Chondrocyte (in vitro differentiated cells): ENCODE measurements around the gene ERVK3-1. TPM values are rescaled to one million over a fixed set of nuclear protein-coding genes. Genes with fewer than 3 reads are reported as not detected.

Experiments used
- DNase-seq: peaks from one replicate; pipeline ENCODE4 v3.0.0; 2021; ENCODE audit warnings: mixed read lengths, low spot score
- H3K27ac Mint-ChIP-seq: one replicate; pipeline ENCODE4 v1.8.0; 2021; ENCODE audit warnings: mild to moderate bottlenecking, moderate library complexity, mixed read lengths; ENCODE audit not compliant: unreplicated experiment
- H3K27me3 Mint-ChIP-seq: 2 replicates; pipeline ENCODE4 v1.8.0; 2021; ENCODE audit warnings: low read depth, mixed read lengths
- H3K36me3 Mint-ChIP-seq: 2 replicates; pipeline ENCODE4 v1.8.0; 2021; ENCODE audit warnings: low read depth, mixed read lengths
- H3K4me1 Mint-ChIP-seq: 2 replicates; pipeline ENCODE4 v1.8.0; 2021; ENCODE audit warnings: low read depth, mild to moderate bottlenecking, mixed read lengths
- H3K4me3 Mint-ChIP-seq: one replicate; pipeline ENCODE4 v1.8.0; 2021; ENCODE audit warnings: mild to moderate bottlenecking, moderate library complexity, mixed read lengths; ENCODE audit not compliant: unreplicated experiment
- H3K9me3 Mint-ChIP-seq: 2 replicates; pipeline ENCODE4 v1.8.0; 2021; ENCODE audit warnings: low read depth, mixed read lengths
- CTCF ChIP-seq: fragments of 200-600 bp; sonication (generic); IDR thresholded peaks from 2 replicates; pipeline ENCODE4 v1.5.0; 2021; ENCODE audit warnings: antibody characterized with exemption, mild to moderate bottlenecking, moderate library complexity
- total RNA-seq: library from RNA; stranded (reverse); gene quantifications from 3 replicates; pipeline ENCODE4 v1.2.1, GENCODE V29; 2021

The ERVK3-1 gene
- total RNA-seq, 1 donor from 2014 or later: 26.0 TPM

- peaks cover 14% of the 10 kb centered on the region for H3K9me3 Mint-ChIP-seq
- peak overlapping the region; percentile 93 for H3K4me3 Mint-ChIP-seq
- no peak for DNase-seq
- peaks cover 19% of the 10 kb centered on the region for H3K36me3 Mint-ChIP-seq
- no peaks in the 10 kb centered on the region for H3K27me3 Mint-ChIP-seq
- H3K4me1 Mint-ChIP-seq: peaks cover 42% of the 10 kb centered on the region
- no peak for TF ChIP-seq CTCF
- peak overlapping the region; percentile 95 for H3K27ac Mint-ChIP-seq
Measured at GRCh38 chr19:58277748-58278540, 27.2 kb upstream of the ERVK3-1 start.

- H3K9me3 Mint-ChIP-seq: peaks cover 14% of the 10 kb centered on the region
- H3K36me3 Mint-ChIP-seq: peaks cover 19% of the 10 kb centered on the region
- peak; percentile 42 for TF ChIP-seq CTCF
- H3K4me3 Mint-ChIP-seq: peak within 1 kb of the TSS; percentile 93
- peak; percentile 100 for DNase-seq
- no peaks in the 10 kb centered on the region for H3K27me3 Mint-ChIP-seq
- peak within 1 kb of the TSS; percentile 95 for H3K27ac Mint-ChIP-seq
- peaks cover 42% of the 10 kb centered on the region for H3K4me1 Mint-ChIP-seq
Measured at GRCh38 chr19:58278541-58279041, 26.6 kb upstream of the ERVK3-1 start, which contains the start of gene ZNF8. Gene ZNF8, plus strand, starts transcription at chr19:58278955. Its CDS starts 127 bp downstream, at chr19:58279082.

- H3K9me3 Mint-ChIP-seq: peaks cover 11% of the 10 kb centered on the region
- H3K27me3 Mint-ChIP-seq: no peaks in the 10 kb centered on the region
- H3K36me3 Mint-ChIP-seq: peaks cover 16% of the 10 kb centered on the region
- H3K27ac Mint-ChIP-seq: peak overlapping the region; percentile 95
- no peak for DNase-seq
- peaks cover 42% of the 10 kb centered on the region for H3K4me1 Mint-ChIP-seq
- no peak for TF ChIP-seq CTCF
- peak overlapping the region; percentile 93 for H3K4me3 Mint-ChIP-seq
Measured at GRCh38 chr19:58279042-58279924, 25.9 kb upstream of the ERVK3-1 start.

GRCh38 chr19:58279925-58280316, 25.3 kb upstream of the ERVK3-1 start:
- Mint-ChIP-seq H3K4me3 (peak overlapping the region; percentile 93), H3K9me3 (peaks cover 6% of the 10 kb centered on the region), H3K27me3 (no peaks in the 10 kb centered on the region), H3K27ac (peak overlapping the region; percentile 95), H3K4me1 (peaks cover 39% of the 10 kb centered on the region), H3K36me3 (peaks cover 12% of the 10 kb centered on the region)
- DNase-seq: no peak
- TF ChIP-seq CTCF: no peak

DNA sequence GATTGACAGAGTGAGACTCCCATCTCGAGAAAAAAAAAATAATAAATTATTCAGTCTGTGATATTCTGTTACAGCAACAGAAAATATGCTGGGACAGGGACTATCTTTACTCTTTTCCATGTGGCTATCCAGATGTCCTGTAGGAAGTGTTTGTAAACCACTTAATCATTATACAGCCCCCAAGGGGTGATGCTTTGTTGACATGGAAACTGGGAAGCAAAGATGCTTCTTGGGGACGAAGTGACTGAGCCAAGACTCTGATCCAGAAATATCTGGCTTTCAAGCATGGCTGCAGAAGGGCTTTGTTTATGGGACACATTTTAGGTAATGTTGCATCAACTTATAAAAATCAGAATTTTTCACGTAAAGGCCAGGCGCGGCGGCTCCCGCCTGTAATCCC, 21.0 kb upstream of the ERVK3-1 start:
- Mint-ChIP-seq H3K4me1 (peaks cover 26% of the 10 kb centered on the region), H3K9me3 (no peaks in the 10 kb centered on the region), H3K27ac (no peak overlapping the region), H3K4me3 (no peak overlapping the region), H3K27me3 (no peaks in the 10 kb centered on the region), H3K36me3 (peaks cover 29% of the 10 kb centered on the region)
- TF ChIP-seq CTCF: no peak
- no peak for DNase-seq
